RPMI7951 (cell line): ENCODE results near the gene PRPF4. TPM values are rescaled to one million over a fixed set of nuclear protein-coding genes. Genes with fewer than 3 reads are reported as not detected.
"Not testable (repeated sequence)": the region's sequence is repeated elsewhere in the genome, so short reads cannot be mapped to it uniquely, and the experiment has no call there.

ENCODE experiments used
- DNase-seq: peaks from one replicate; pipeline ENCODE4 v3.0.0-alpha.2; 2012; ENCODE audit warnings: low read depth
- total RNA-seq: library from RNA; depleted of rRNA; stranded (reverse); fragments of >200 nt; shearing (Covaris generic); gene quantifications from 2 replicates; pipeline ENCODE4 v1.2.3, GENCODE V29; 2014

PRPF4 gene
- total RNA-seq, 1 experiment from 2014 or later = 40.4 TPM

- DNase-seq = no peak
Observed at GRCh38 chr9:113267911-113268566, 7.4 kb upstream of the PRPF4 start.

GRCh38 chr9:113269355-113269754 is 6.1 kb upstream of the PRPF4 start:
- no peak for DNase-seq

- no peak for DNase-seq
Observed at GRCh38 chr9:113269871-113270270, 5.6 kb upstream of the PRPF4 start.

GRCh38 chr9:113274474-113275156 is 843 bp upstream of the PRPF4 start:
- peak; percentile 57 for DNase-seq

- DNase-seq = no peak
Observed at GRCh38 chr9:113278840-113279239, 3.4 kb downstream of the PRPF4 start.

- DNase-seq = no peak
Observed at GRCh38 chr9:113281356-113281755, 5.9 kb downstream of the PRPF4 start.

GRCh38 chr9:113289091-113289490 is 13.6 kb downstream of the PRPF4 start:
- no peak for DNase-seq

- DNase-seq = no peak
Observed at GRCh38 chr9:113290052-113290607, 14.7 kb downstream of the PRPF4 start.

- no peak for DNase-seq
Observed at GRCh38 chr9:113293285-113293878, 17.9 kb downstream of the PRPF4 start.

GRCh38 chr9:113296247-113296646 is 20.8 kb downstream of the PRPF4 start:
- not testable (repeated sequence) for DNase-seq

- DNase-seq = no peak
Observed at GRCh38 chr9:113296796-113297558, 21.5 kb downstream of the PRPF4 start.

GRCh38 chr9:113298311-113298710 is 22.9 kb downstream of the PRPF4 start:
- DNase-seq = no peak

GRCh38 chr9:113298924-113299770 is 23.7 kb downstream of the PRPF4 start:
- no peak for DNase-seq

GRCh38 chr9:113299800-113300292 is 24.4 kb downstream of the PRPF4 start:
- no peak for DNase-seq

- DNase-seq = no peak
Observed at GRCh38 chr9:113301548-113301947, 26.1 kb downstream of the PRPF4 start.

- DNase-seq = no peak
Observed at GRCh38 chr9:113302792-113303418, 27.4 kb downstream of the PRPF4 start, which contains the start of gene RNF183. Gene RNF183 (minus strand): TSS chr9:113303376. CDS start chr9:113298184, 5,192 bp downstream.

GRCh38 chr9:113306566-113306965 is 31.1 kb downstream of the PRPF4 start:
- no peak for DNase-seq

GRCh38 chr9:113307396-113307975 is 32.0 kb downstream of the PRPF4 start:
- DNase-seq = no peak

GRCh38 chr9:113309204-113309813 is 33.9 kb downstream of the PRPF4 start:
- peak; percentile 36 for DNase-seq
